ENCODE data around the gene PHF2.
"Not testable (repeated sequence)": the region's sequence is repeated elsewhere in the genome, so short reads cannot be mapped to it uniquely, and the experiment has no call there.

The PHF2 gene

DNA sequence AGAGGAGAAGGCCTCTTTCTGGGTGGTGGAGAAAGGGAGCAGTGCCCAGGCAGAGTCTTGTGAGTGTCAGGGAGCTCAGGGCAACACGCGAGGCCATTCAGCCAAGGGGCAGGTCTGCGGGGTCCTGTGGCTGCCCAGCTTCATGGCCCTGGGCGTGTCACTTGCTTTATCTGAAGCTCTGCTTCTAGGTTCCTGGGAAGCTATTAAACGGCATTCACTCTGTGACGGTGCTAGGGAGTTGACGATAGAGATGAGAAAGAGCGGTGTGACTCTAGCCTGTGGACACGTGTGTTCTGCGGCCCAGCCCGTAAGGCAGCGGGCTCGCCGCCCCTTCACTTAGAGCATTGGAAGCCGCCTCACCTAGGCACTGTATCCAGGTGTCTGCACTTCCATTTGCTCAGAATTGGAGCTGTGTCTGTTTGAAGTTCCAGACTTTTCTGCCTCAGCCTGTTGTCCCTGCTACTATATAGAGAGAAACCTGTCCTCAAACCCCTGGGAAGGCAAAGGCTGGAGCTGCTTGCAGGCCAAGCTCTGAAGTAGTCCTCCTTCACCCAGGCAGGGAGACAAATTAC, 88.3 kb downstream of the PHF2 start:
- DNase-seq (ENCODE audit: low read depth, low spot score), result no peak

DNA sequence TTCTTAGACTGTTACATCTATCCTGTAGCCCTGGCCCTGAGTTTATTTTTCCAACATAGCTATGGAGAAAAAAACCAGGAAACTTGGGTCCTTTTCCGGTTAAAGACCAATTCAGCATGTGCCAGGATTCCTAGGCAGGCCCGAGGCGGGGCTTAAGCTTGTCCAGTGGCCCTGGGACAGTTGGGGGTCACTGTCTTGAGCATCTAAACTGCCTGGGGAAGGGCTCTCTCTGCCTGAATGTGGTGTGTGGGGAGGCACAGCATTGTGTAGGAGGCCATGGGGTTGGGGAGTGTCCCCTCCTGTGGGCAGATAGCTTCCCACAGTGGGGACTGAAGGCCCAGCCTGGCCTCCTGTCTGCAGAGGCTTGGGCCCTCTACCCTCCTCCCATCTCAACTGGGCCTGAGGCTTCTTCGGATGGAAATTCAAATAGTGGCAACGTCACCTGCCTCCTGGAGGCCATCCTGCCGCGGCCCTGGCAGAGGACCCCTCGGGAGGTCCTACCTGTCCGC, 88.8 kb downstream of the PHF2 start:
- no peak for DNase-seq (ENCODE audit: low read depth, low spot score)

DNA sequence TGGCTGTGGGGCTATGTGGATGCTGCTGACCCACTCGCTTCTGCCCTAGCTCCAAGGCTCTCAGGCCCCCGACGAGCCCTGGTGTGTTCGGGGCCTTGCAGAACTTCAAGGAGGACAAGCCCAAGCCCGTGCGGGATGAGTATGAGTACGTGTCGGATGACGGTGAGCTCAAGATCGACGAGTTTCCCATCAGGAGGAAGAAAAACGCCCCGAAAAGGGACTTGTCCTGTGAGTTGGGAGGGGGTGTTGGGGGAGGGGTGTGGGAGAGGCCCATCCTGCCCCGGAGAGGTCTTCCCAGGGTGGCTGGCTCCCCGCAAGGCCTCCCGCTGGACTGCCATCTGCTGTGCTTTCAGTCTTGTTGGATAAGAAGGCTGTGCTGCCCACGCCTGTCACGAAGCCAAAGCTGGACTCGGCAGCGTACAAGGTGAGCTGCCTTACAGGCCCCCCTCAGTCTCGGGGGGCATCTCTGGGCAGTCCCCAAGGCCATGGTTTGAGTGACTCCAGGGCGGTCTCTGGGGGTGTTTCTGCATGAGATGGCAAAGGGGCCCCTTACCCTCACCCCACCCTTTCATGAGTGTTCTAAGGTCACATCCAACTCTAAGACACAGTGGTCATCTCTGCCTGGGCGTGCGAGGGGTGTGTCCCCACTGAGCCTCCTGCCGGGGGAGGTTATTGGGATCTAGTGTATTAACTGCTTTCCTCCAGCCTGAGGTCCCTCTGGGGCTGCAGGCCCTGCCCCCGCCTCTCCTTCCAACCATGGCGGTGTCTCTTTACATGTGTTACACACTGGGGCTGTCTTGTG, 89.5 kb downstream of the PHF2 start:
- DNase-seq (ENCODE audit: low read depth, low spot score), result no peak

DNA sequence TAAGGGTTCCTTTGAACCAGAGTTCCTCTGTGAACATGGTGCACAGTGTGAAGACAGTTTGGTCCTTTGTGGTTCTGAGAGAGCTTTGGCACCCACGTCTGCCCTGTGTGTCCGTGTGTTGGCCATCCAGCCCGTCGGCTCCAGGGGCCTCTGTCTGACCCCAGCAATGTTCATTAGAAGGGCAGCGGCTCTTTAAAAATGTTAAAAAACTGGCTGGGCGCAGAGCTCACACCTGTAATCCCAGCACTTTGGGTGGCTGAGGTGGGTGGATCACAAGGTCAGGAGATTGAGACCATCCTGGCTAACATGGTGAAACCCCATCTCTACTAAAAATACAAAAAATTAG, 90.0 kb downstream of the PHF2 start:
- DNase-seq (ENCODE audit: low read depth, low spot score), result not testable (repeated sequence)

- DNase-seq (ENCODE audit: low read depth, low spot score), result no peak
These were observed 90.6 kb downstream of the PHF2 start for GRCh38 chr9:93667006-93667405.

DNA sequence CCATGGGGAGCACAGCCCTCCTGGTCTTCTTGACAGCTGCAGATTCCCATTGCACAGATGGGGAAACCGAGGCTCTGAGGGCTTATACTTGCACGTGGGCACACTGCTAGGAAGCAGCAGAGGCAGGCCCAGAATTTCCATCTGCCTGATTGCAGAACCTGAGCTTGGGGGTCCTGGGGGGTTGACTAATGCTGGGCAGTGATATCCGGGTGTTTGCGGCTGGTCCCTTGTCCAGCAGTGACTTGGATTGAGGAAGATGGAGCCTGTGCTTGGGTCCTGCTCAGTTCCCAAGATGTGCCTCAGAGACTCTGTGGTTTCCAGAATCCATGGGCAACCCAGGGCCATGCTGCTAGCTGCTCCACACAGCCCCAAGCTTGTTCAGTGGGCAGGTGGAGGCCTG, 91.2 kb downstream of the PHF2 start:
- DNase-seq (ENCODE audit: low read depth, low spot score), result no peak

DNA sequence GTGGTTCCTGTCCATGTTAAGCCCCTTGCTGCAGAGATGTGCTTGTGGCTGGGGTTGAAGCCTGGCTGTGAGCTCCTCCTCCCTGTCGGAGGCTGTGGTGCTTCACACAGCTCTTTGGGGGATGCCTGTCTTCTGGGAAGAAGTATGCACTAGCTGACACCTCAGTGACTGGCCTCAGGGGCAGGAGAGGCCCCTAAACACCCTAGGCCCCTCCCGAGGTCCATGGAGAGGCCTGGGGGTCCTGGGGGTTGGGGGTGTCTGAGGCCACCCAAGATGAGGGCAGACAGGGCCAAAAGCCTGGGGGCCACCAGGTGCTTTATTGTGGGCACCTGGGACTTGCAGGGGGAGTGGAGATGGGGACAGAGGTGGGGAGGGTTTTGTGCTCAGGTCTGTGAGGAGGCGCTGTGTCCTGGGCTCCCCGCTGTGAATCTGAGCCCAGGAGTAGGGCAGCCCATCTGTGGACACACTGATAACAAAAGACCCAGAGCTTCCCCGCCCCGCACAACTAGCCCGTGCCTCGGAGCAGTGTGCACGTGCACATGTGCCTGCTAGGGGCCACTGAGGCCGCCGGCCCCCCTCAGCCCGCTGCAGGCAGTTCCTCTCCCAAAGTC, 92.0 kb downstream of the PHF2 start:
- peak; percentile 40 for DNase-seq (ENCODE audit: low read depth, low spot score)

GRCh38 chr9:93669116-93669957, 93.0 kb downstream of the PHF2 start:
- no peak for DNase-seq (ENCODE audit: low read depth, low spot score)

GRCh38 chr9:93669958-93670207, 93.5 kb downstream of the PHF2 start:
- DNase-seq (ENCODE audit: low read depth, low spot score), result no peak

DNA sequence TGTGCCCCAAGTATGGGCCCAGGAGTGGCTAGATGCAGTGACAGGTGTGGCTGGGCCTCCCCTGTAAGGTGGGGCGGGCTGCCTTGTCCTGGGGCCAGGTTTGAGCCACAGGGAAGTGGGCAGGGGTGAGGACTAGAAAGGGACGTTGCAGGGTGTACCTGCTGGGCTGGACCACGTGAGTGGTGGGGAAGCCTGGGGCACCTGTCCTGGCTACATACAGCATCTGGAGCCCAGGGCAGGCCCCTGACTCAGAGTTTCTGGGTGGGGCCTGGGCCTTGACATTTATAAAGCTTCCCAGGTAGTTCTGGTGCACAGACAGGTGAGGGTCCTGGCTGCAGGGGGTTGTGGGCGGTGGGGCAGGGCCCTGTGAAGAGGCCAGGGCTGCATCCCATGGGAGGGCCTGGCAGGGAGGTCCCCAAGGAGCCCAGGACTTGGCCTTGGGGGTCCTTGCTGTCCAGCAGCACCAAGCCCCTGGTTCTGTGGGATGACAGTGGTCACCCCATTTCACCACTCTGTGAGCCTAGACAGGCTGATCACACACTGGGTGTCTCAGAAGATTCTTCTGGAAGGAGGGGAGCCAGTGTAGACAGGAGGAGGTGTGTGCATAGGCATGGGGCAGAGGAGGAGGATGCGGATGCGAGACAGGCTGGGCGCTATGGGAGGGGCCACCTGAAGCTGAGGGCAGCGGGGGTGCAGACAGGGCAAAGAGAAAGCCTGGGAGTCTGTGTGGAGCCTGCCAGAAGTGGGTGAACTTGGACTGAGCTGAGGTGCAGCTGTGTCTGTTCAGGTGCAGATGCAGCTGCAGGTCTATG, 94.0 kb downstream of the PHF2 start:
- DNase-seq (ENCODE audit: low read depth, low spot score), result peak; percentile 1

- DNase-seq (ENCODE audit: low read depth, low spot score), result no peak
These were observed 94.6 kb downstream of the PHF2 start for GRCh38 chr9:93671020-93671338.

DNA sequence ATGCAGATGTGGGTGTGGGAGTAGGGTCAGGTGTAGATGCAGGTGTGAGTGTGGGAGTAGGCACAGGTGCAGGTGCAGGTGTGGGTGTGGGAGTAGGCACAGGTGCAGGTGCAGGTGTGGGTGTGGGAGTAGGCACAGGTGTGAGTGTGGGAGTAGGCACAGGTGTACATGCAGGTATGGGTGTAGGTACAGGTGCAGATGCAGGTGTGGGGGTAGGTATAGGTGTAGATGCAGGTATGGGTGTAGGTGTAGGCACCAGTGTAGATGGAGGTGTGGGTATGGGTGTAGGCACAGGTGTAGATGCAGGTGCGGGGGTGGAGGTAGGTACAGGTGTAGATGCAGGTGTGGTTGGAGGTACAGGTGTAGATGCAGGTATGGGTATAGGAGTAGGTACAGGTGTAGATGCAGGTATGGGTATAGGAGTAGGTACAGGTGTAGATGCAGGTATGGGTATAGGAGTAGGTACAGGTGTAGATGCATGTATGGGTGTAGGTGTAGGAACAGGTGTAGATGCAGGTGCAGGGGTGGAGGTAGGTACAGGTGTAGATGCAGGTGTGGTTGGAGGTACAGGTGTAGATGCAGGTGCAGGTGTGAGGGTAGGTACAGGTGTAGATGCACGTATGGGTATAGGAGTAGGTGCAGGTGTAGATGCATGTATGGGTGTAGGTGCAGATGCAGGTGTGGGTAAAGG, 96.1 kb downstream of the PHF2 start:
- DNase-seq (ENCODE audit: low read depth, low spot score), result not testable (repeated sequence)

- peak; percentile 0 for DNase-seq (ENCODE audit: low read depth, low spot score)
These were observed 96.8 kb downstream of the PHF2 start for GRCh38 chr9:93673021-93673838.

DNA sequence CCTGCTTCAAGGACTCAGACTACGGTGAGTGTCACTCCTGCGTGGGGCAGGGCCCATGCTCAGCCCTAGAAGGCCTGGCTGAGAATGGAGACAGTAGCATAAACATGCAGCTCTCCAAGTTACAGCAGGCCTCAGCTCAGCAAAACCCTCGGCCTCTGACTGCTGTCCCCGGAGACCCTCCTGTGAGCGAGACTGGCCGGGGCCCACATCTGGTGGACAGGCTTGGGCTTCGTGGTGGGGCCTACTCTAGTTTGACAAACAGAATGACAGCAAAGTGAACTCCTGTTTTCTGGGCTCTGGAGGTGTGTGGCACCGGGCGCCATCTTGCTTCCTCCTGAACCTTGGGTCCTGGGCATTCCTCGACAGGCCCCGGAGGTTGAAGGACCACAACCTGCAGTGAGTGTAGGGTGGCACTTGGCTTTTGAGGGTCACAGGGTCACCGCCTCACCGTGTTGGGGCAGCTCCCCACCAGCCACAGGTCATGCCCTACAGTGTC, 97.5 kb downstream of the PHF2 start:
- DNase-seq (ENCODE audit: low read depth, low spot score), result peak; percentile 0

DNA sequence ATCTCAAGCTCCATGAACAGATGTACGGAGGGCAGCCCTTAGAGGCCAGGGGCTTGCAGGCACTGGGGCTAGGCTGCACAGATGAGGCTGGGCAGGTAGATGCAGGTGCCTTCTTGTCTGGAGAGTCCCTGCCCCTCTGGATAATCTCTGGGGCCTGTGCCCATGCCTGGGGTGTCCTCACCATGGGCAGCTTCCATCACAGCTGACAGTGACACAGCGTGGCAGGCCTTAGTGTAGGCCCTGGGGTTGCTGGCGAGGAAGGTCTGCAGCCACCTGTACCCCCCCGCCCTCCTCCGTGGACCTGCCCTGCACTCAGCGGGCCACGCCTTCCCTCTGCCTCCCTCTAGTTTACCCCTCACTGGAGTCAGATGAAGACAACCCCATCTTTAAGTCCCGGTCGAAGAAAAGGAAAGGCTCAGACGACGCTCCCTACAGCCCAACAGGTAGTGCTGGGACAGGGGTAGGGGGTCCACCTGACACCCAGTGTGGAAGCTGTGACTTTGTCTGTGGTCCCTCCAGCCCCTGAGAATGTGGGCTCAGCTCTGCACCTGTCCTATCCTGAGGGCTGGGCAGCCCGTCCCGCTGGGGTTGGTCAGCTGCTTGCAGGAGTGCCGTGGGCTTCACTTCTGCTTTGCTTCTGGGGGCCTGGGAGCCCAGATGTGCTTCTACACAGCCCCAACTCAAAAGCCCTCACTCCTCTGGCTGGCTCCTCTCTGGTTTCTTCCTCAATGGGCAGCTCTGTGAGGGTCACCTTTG, 98.4 kb downstream of the PHF2 start:
- peak; percentile 0 for DNase-seq (ENCODE audit: low read depth, low spot score)

- peak; percentile 0 for DNase-seq (ENCODE audit: low read depth, low spot score)
These were observed 99.2 kb downstream of the PHF2 start for GRCh38 chr9:93675336-93676150.

DNA sequence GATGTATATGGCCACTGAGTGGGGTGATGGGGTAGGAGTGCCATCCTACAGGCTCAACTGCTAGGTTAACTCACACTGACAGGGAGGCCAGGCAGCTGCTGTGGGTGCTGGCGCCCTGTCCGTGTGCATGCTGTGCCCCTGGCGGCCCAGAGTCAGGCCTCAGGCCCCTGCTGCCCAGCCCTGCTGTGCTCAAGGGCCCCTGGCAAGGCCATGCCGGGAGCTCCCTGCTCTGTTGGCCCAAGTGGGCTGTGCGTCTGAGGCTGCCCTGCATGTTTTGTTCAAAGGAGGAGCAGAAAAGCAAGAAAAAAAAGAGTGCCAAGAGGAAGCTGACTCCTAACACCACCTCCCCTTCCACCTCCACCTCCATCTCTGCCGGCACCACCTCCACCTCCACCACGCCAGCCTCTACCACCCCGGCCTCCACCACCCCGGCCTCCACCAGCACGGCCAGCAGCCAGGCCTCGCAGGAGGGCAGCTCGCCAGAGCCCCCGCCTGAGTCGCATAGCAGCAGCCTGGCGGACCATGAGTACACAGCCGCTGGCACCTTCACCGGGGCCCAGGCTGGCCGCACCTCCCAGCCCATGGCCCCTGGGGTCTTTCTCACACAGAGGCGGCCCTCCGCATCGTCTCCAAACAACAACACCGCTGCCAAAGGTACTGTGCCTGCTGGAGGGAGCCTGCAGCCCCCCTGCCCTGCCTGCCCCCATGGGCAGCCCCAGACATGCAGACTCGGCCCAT, 100.1 kb downstream of the PHF2 start:
- peak; percentile 0 for DNase-seq (ENCODE audit: low read depth, low spot score)

Data from ELF-1 (cell line).